Measurements from ENCODE around the gene C2orf81. TPM values are rescaled to one million over a fixed set of nuclear protein-coding genes. Genes with fewer than 3 reads are reported as not detected.
"Not testable (repeated sequence)": the region's sequence is repeated elsewhere in the genome, so short reads cannot be mapped to it uniquely, and the experiment has no call there.

The C2orf81 gene
- polyA plus RNA-seq, 3 donors: 4.6 to 9.6 (median 8.0) TPM

DNA sequence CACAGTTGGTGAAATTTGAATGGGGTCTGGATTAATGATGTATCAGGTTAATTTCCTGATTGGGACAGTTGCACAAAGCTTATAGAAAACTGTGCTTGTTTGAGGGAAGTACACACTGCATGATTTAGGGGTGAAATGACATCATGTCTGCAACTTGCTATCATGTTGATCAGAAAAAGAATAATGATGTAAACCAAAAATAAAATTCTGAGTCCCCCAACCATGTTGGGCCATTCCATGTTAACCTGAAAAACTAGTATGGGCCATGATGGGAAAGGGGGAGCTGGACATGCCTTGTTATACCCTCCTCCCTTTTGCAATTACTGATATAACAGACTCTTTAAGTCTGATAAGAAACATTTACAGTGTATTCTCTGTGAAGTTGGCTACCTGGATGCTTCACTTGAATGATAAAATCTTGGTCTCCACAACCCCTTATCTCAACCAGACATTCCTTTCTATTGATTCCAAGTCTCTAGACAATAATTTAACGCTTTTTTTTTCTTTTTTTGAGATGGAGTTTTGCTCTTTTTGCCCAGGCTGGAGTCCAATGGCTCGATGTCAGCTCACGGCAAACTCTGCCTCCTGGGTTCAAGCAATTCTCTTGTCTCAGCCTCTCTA, 29.3 kb upstream of the C2orf81 start:
- DNase-seq (ENCODE audit: extremely low read depth in 1 of 11, low read depth in 9 of 11, low spot score in 4 of 11): no peak

DNA sequence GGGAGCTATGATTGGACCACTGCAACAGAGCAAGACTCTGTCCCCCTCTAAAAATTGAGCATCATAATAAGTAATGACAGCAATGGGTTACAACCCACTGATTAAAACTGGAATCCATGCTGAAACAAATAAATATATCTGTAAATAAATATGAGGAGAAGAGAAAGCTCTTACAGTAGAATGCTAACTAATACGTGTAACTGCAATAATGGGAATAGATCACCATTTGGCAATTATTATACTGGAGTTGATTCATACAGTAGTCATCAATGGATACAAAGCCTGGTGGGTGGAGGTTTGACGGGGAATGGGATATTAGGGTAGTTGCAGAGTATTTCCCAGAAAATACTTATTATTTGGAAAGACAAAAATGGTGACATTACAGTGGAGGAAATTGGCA, 27.4 kb upstream of the C2orf81 start:
- no peak for DNase-seq (ENCODE audit: extremely low read depth in 1 of 11, low read depth in 9 of 11, low spot score in 4 of 11)

- DNase-seq (ENCODE audit: extremely low read depth in 1 of 11, low read depth in 9 of 11, low spot score in 4 of 11): no peak
Observed at GRCh38 chr2:74447230-74447999, 26.0 kb upstream of the C2orf81 start.

DNA sequence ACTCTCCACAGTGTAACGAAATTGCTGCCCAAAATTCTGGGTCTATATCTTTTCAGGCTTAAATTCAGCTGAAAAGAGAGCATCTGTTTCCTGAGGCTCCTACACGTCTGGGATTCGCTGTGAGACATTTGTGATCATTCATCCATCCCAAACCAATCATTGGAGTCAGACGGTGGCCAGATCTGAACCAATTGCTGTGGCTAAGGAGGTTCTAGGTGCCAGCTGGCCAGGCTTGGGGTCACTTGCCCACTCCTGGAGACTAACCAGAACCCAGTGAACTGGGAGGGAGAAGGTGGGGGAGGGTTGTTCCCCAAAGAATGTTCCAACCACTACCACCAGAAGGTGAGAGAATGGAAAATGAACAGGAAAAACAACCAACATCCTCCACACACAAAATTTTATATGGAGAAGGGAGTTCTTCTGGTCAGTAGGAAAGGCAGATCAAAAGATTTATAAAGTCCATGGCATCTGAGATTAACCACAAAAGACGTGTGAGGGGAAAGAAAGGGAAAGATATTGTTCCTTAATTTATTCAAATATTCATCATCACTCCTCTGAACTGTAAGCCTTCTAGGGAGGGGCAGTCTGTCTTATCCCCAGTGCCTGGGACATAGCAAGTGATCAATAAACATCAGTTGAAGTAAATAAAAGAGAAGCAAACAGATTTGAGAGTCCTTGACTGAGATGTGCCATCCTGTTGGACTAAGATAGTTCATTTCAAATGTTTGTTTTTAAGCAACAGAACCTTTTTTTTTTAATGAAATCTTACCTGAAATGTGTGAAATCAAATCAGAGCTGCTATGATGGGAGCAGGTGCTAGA, 23.3 kb upstream of the C2orf81 start:
- DNase-seq (ENCODE audit: extremely low read depth in 1 of 11, low read depth in 9 of 11, low spot score in 4 of 11): no peak

DNA sequence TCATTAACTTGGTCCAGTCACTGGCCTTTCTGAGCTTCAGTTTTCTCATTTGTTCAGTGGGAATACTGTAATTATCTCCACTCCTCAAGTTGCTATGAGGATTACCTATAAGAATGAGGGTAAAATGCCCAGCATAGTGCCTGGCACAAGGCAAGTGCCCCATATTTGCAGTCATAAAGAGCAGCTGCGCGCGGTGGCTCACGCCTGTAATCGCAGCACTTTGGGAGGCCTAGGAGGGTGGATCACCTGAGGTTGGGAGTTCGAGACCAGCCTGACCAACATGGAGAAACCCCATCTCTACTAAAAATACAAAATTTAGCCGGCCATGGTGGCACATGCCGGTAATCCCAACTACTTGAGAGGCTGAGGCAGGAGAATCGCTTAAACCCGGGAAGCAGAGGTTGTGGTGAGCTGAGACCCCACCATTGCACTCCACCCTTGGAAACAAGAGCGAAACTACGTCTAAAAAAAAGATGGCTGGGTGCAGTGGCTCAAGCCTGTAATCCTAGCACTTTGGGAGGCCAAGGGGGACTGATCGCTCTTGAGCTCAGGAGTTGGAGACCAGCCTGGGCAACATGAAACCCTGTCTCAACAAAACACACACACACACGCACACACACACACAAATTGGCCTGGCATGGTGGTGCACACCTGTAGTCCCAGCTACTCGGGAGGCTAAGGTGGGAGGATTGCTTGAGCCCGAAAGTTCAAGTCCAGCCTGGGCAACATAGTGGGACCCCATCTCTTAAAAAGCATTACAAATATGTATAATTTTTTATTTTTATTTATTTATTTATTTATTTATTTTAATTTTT, 21.3 kb upstream of the C2orf81 start:
- DNase-seq (ENCODE audit: extremely low read depth in 1 of 11, low read depth in 9 of 11, low spot score in 4 of 11): not testable (repeated sequence)

DNA sequence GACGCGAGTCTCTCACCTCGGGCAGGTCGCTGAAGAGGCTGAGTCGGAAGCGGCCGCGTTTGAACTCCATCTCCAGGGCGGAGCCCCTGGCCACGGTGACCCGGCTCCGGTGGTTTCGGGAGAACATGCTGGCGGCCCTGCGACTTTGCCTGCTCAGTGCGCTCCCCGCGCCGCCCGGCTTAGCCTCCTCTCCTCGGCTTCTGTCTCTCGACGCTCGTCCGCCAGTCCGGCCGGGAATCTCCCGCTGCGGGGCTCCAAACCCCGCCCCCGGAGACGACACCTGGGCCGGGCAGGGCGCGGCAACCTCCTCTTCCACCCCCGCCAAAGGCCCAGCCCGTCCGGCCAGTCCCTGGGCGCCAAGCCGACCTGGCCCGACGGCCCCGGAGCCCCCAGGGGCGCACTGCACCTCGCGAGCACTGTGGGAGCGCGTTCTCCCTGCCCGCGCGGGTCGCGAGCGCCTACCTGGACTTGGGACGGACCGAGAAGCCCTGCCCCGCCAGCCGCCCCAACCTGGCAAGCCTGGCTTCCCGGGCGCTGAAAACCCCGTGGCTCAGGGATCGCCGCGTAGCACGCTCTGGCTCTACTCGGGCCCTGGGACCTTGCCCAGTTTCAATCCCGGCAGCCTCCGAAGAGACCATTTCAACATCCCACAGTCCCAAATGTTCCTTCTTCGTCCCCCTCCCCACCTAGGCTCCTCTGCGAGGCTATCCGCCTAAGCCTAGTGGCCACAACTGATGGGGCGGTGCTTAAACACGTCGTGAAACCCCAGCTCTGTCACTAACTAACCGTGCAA, 20.5 kb upstream of the C2orf81 start, which contains the start of gene RTKN:
Gene RTKN (minus strand): TSS at position 248 of the 793 bp plus-strand sequence. CDS start 121 bp downstream, at position 127.
- DNase-seq (ENCODE audit: extremely low read depth in 1 of 11, low read depth in 9 of 11, low spot score in 4 of 11): peak in 2 of 11 donors; percentile 47 to 67

DNA sequence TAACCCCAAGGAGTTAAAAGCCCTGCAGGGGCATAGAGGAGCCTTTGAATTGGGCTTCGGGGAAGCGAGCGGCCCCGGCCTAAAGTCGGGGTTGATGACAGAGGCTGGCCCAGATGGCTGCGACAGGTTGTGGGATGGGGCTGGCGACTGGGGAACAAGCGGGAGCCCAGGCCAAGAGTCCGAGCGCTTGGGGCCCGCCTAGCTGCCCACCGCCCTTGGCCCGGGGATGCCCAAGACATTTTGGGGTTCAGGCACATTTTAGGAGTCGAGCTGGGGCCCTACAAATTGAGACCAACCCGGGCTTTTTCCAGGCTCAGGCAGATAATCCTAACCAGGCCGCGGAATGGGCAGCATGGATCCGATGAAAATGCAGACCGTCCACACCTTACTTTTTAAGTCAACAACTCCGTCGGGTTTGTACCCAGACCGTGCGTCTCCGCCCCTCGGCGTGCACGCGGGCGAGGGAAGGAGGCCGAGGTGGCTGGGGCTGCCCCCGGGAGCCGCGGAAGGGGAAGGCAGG, 19.8 kb upstream of the C2orf81 start:
- no peak for DNase-seq (ENCODE audit: extremely low read depth in 1 of 11, low read depth in 9 of 11, low spot score in 4 of 11)

GRCh38 chr2:74440378-74441169, 19.2 kb upstream of the C2orf81 start:
- peak in 10 of 11 donors; percentile 74 to 93 (median 88) for DNase-seq (ENCODE audit: extremely low read depth in 1 of 11, low read depth in 9 of 11, low spot score in 4 of 11)

DNA sequence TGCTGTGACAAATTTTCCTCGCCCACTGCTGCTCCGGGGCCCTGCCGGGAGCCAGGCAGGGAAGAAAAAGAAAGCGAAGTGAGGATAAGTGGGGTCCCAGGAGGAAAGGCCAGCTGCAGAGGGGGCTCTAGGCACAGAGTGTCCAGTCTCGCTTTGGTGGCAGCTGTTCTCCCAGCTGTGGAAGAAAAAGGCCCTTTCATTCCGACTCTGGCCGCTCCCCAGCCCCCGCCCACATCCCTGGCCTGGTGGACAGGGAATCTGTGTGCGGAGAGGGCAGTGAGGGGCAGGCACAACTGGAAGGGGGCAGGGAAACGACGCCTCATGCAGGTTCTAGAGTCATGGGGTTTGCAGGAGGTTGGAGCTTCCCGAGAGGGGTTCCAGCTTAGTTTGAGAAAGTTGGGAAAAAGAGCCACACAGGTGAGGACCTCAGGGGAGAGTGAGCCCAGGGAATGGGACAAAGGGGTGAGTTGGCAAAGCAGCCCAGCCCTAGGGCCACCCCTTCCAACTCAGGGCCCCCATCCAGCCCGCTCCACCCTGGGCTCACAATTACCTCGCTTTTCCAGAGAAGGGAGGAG, 18.5 kb upstream of the C2orf81 start:
- peak in 3 of 11 donors; percentile 49 to 62 (median 60) for DNase-seq (ENCODE audit: extremely low read depth in 1 of 11, low read depth in 9 of 11, low spot score in 4 of 11)

- no peak for DNase-seq (ENCODE audit: extremely low read depth in 1 of 11, low read depth in 9 of 11, low spot score in 4 of 11)
Observed at GRCh38 chr2:74439373-74439772, 18.0 kb upstream of the C2orf81 start.

DNA sequence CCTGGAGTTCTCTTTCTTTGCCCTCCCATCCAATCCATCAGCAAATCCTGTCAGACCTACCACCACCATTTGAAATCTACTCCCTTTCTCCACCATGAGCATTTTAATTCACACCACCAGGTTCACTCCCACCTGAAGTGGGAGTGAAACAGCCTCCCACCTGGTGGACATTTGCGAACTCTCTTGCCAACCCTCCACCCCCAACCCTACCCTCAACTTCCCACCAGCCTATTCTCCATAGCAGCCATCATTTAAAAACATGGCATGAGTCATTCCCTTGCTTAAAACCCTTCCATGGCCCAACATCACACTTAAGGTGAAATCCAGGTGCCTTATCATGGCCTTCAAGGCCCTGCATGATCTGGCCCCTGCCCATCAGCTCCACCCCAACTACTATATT, 16.8 kb upstream of the C2orf81 start:
- no peak for DNase-seq (ENCODE audit: extremely low read depth in 1 of 11, low read depth in 9 of 11, low spot score in 4 of 11)

DNA sequence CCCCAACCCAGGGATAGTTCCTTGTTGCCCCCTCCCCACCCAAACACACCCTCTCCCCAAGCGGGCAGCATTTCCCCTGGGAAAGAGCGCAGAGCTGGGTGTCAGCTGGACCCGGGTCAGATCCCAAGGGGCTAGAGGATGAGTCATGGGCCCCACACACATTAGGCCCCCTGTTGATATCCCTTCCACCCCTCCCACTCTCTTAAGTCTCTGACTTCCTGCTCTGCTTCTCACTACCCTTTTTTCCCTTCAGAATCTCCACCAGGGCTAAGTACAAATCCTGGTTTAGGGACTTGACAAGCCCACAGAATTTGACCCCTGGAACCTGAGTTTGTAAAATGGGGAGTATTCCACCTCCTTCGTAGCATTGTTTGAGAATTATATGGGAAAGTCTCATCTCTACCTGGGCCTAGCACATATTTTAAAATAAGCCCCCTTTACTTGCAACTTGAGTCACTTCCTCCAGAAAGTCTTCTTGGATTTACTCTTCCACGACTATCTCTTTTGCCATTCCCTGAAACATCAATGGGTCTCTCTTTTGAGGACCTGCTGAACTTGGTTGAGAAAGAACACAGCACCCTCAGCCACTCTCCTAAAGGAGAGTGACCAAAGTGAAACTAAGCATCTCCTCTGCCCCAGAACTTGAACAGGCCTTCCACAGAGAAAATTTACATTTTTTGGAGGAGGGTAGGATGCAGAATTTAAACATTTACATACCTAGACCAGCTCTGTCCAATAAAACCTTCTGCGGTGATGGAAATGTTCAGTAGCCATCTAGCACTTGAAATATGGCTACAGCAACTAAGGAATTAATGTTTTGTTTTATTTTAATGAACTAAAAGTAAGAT, 15.7 kb upstream of the C2orf81 start:
- no peak for DNase-seq (ENCODE audit: extremely low read depth in 1 of 11, low read depth in 9 of 11, low spot score in 4 of 11)

GRCh38 chr2:74436111-74436805, 14.8 kb upstream of the C2orf81 start:
- no peak for DNase-seq (ENCODE audit: extremely low read depth in 1 of 11, low read depth in 9 of 11, low spot score in 4 of 11)

- DNase-seq (ENCODE audit: extremely low read depth in 1 of 11, low read depth in 9 of 11, low spot score in 4 of 11): no peak
Observed at GRCh38 chr2:74430502-74430901, 9.1 kb upstream of the C2orf81 start.
